Suprapubic skin (tissue), 4 donors: ENCODE data around the gene TANC2. TPM values are rescaled to one million over a fixed set of nuclear protein-coding genes. Genes with fewer than 3 reads are reported as not detected.
"Not testable (repeated sequence)": the region's sequence is repeated elsewhere in the genome, so short reads cannot be mapped to it uniquely, and the experiment has no call there.

Experiments
- DNase-seq, 2 donors: peaks; one replicate each; pipeline ENCODE4 v3.0.0-alpha.2; 2019; ENCODE audit warnings: low spot score in 2 of 2
- H3K27ac ChIP-seq: fragments of 200-600 bp; sonication (generic); one replicate; pipeline ENCODE4 v1.5.1; 2019
- H3K27me3 ChIP-seq: fragments of 200-600 bp; sonication (generic); one replicate; pipeline ENCODE4 v1.5.1; 2019
- H3K36me3 ChIP-seq: fragments of 200-600 bp; sonication (generic); one replicate; pipeline ENCODE4 v1.5.1; 2019
- H3K4me1 ChIP-seq: fragments of 200-600 bp; sonication (generic); one replicate; pipeline ENCODE4 v1.5.1; 2019
- H3K4me3 ChIP-seq: fragments of 200-600 bp; sonication (generic); one replicate; pipeline ENCODE4 v1.5.1; 2019; ENCODE audit warnings: mild to moderate bottlenecking
- H3K9me3 ChIP-seq: fragments of 200-600 bp; sonication (generic); one replicate; pipeline ENCODE4 v1.5.1; 2019
- EP300 ChIP-seq: sonication (generic); formaldehyde crosslinking; IDR thresholded peaks from one replicate; pipeline ENCODE4 v1.6.1; 2017; ENCODE audit warnings: antibody characterized with exemption
- POLR2A ChIP-seq, 2 donors: fragments of 450-650 bp; IDR thresholded peaks; one replicate each; pipeline ENCODE4 v1.6.1; 2017; ENCODE audit warnings: antibody characterized with exemption in 2 of 2, mild to moderate bottlenecking in 2 of 2, moderate library complexity in 2 of 2
- POLR2AphosphoS5 ChIP-seq, 3 donors: sonication (generic); formaldehyde crosslinking; IDR thresholded peaks; one replicate each; pipeline ENCODE4 v1.6.1; 2017; ENCODE audit warnings: antibody characterized with exemption in 3 of 3
- WGBS: methylation state at CpG from one replicate; pipeline ENCODE4 v1.1.5; 2018; 5-methylcytosine and 5-hydroxymethylcytosine counted together
- total RNA-seq, 4 donors: library from RNA; depleted of rRNA; stranded (reverse); fragments of >200 nt; gene quantifications; one replicate each; pipeline ENCODE4 v1.1.0, GENCODE V29; 2016
- TF ChIP-seq, protein P1 (sequence below), 2 donors: fragments of 200-600 bp in 1 of 2; fragments of 450-650 bp in 1 of 2; sonication (generic) in 1 of 2; IDR thresholded peaks; one replicate each; pipeline ENCODE4 v1.5.1; 2016 to 2019; ENCODE audit warnings: antibody characterized with exemption in 2 of 2, mild to moderate bottlenecking in 1 of 2, moderate library complexity in 1 of 2

Gene TANC2
- total RNA-seq, 4 donors from 2014 or later, result 38.8 to 82.4 (median 50.4) TPM

- 89% methylated on average over 4 of the region's 4 CpGs for WGBS
- Histone ChIP-seq H3K4me3 (no peak overlapping the region), H3K27me3 (no peaks in the 10 kb centered on the region), H3K27ac (no peak overlapping the region), H3K36me3 (no peaks in the 10 kb centered on the region), H3K9me3 (no peaks in the 10 kb centered on the region), H3K4me1 (peaks cover 22% of the 10 kb centered on the region)
- TF ChIP-seq EP300 (no peak), POLR2AphosphoS5 (IDR thresholded peaks at IDR 0.05) (no peak), POLR2A (IDR thresholded peaks at IDR 0.05) (no peak)
- TF ChIP-seq, protein P1, sequence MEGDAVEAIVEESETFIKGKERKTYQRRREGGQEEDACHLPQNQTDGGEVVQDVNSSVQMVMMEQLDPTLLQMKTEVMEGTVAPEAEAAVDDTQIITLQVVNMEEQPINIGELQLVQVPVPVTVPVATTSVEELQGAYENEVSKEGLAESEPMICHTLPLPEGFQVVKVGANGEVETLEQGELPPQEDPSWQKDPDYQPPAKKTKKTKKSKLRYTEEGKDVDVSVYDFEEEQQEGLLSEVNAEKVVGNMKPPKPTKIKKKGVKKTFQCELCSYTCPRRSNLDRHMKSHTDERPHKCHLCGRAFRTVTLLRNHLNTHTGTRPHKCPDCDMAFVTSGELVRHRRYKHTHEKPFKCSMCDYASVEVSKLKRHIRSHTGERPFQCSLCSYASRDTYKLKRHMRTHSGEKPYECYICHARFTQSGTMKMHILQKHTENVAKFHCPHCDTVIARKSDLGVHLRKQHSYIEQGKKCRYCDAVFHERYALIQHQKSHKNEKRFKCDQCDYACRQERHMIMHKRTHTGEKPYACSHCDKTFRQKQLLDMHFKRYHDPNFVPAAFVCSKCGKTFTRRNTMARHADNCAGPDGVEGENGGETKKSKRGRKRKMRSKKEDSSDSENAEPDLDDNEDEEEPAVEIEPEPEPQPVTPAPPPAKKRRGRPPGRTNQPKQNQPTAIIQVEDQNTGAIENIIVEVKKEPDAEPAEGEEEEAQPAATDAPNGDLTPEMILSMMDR (IDR thresholded peaks at IDR 0.05), result no peak
- no peak for DNase-seq
Observed at GRCh38 chr17:62971853-62972252, 5.8 kb downstream of the TANC2 start.

DNA sequence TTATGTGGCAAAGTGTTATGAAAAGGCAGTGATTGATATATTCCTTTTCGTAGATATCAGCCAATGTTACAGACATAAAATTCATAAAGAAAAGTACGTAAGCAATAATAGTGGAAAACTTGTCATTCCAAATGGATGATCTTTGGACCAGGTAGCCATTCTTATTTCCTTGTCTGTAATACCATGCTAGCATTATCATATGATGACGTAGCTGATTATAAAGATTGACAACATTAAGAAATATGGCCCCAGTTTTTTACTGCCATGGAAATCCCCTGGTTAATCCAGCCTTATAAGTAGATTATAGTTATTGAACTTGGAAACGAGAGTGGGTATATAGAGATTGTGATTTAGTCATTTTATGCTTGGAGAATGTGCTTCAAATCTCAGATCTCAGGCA, 8.8 kb downstream of the TANC2 start:
- Histone ChIP-seq H3K36me3 (no peaks in the 10 kb centered on the region), H3K9me3 (no peaks in the 10 kb centered on the region), H3K27ac (no peak overlapping the region), H3K4me1 (no peaks in the 10 kb centered on the region), H3K27me3 (no peaks in the 10 kb centered on the region), H3K4me3 (no peak overlapping the region)
- DNase-seq, result no peak
- TF ChIP-seq POLR2A (IDR thresholded peaks at IDR 0.05), result no peak
- no peak for TF ChIP-seq POLR2AphosphoS5 (IDR thresholded peaks at IDR 0.05)
- no peak for TF ChIP-seq EP300
- TF ChIP-seq, protein P1 (IDR thresholded peaks at IDR 0.05), result no peak
- WGBS, result 76% methylated on average over 4 of the region's 4 CpGs

GRCh38 chr17:62975206-62975605, 9.2 kb downstream of the TANC2 start:
- no peaks in the 10 kb centered on the region for H3K9me3 ChIP-seq
- H3K4me3 ChIP-seq, result no peak overlapping the region
- 88% methylated on average over 2 of the region's 2 CpGs for WGBS

GRCh38 chr17:62976643-62977231, 10.7 kb downstream of the TANC2 start:
- DNase-seq, H3K4me1 ChIP-seq, H3K27me3 ChIP-seq, H3K27ac ChIP-seq, H3K36me3 ChIP-seq, H3K4me3 ChIP-seq, H3K9me3 ChIP-seq: not testable (repeated sequence)
- 91% methylated on average over 9 of the region's 9 CpGs for WGBS

More at GRCh38 chr17:62975206-62975605, 9.2 kb downstream of the TANC2 start:
- Histone ChIP-seq H3K27ac (no peak overlapping the region), H3K27me3 (no peaks in the 10 kb centered on the region), H3K36me3 (no peaks in the 10 kb centered on the region), H3K4me1 (no peaks in the 10 kb centered on the region)
- TF ChIP-seq EP300, result no peak
- no peak for TF ChIP-seq POLR2A (IDR thresholded peaks at IDR 0.05)
- no peak for TF ChIP-seq POLR2AphosphoS5 (IDR thresholded peaks at IDR 0.05)
- TF ChIP-seq, protein P1 (IDR thresholded peaks at IDR 0.05), result no peak
- DNase-seq, result no peak

GRCh38 chr17:62980842-62981241, 14.8 kb downstream of the TANC2 start:
- no peaks in the 10 kb centered on the region for H3K27me3 ChIP-seq

More at GRCh38 chr17:62980842-62981241, 14.8 kb downstream of the TANC2 start:
- no peaks in the 10 kb centered on the region for H3K36me3 ChIP-seq
- no peak overlapping the region for H3K4me3 ChIP-seq
- no peaks in the 10 kb centered on the region for H3K4me1 ChIP-seq
- 75% methylated on average over 3 of the region's 3 CpGs for WGBS
- DNase-seq, result no peak
- no peak overlapping the region for H3K27ac ChIP-seq
- TF ChIP-seq POLR2A (IDR thresholded peaks at IDR 0.05), result no peak
- TF ChIP-seq, protein P1 (IDR thresholded peaks at IDR 0.05), result no peak
- no peak for TF ChIP-seq EP300
- TF ChIP-seq POLR2AphosphoS5 (IDR thresholded peaks at IDR 0.05), result no peak
- peaks cover 10% of the 10 kb centered on the region for H3K9me3 ChIP-seq
